RWPE2 (cell line): ENCODE results near the gene OR52M1.

Source experiments
- ATAC-seq: fragments of 200-7000 bp; cut with Tn5 transposase; 3 replicates; pipeline ENCODE4 v1.9.1; 2021; ENCODE audit warnings: low read depth
- DNase-seq: peaks from one replicate; pipeline ENCODE4 v3.0.0-alpha.2; 2020; ENCODE audit warnings: low spot score
- H3K27ac ChIP-seq: fragments of 450-650 bp; 2 replicates; pipeline ENCODE4 v1.5.1; 2017; ENCODE audit warnings: mild to moderate bottlenecking; ENCODE audit not compliant: poor library complexity, severe bottlenecking
- H3K27me3 ChIP-seq: fragments of 250-450 bp; sonication (Bioruptor Pico); 2 replicates; pipeline ENCODE4 v1.5.1; 2021; ENCODE audit warnings: mild to moderate bottlenecking, moderate library complexity; ENCODE audit not compliant: insufficient read depth, poor library complexity, severe bottlenecking
- H3K36me3 ChIP-seq: fragments of 250-450 bp; sonication (Bioruptor Pico); 2 replicates; pipeline ENCODE4 v1.5.1; 2020; ENCODE audit warnings: low read depth, mild to moderate bottlenecking, moderate library complexity
- H3K4me1 ChIP-seq: fragments of 250-450 bp; sonication (Bioruptor Pico); 2 replicates; pipeline ENCODE4 v1.5.1; 2021; ENCODE audit warnings: mild to moderate bottlenecking, moderate library complexity; ENCODE audit not compliant: insufficient read depth, poor library complexity, severe bottlenecking
- H3K4me3 ChIP-seq: fragments of 250-450 bp; sonication (Bioruptor Pico); 2 replicates; pipeline ENCODE4 v1.5.1; 2021; ENCODE audit warnings: mild to moderate bottlenecking, moderate library complexity; ENCODE audit not compliant: severe bottlenecking
- H3K9me3 ChIP-seq: fragments of 250-450 bp; sonication (Bioruptor Pico); 2 replicates; pipeline ENCODE4 v1.5.1; 2021; ENCODE audit warnings: mild to moderate bottlenecking, moderate library complexity; ENCODE audit not compliant: severe bottlenecking
- TF ChIP-seq, protein P1 (sequence below): fragments of 450-650 bp; IDR thresholded peaks from one replicate; pipeline ENCODE4 v1.5.1; 2017; ENCODE audit warnings: mild to moderate bottlenecking, moderate library complexity; ENCODE audit not compliant: poor library complexity, severe bottlenecking

OR52M1 gene

DNA sequence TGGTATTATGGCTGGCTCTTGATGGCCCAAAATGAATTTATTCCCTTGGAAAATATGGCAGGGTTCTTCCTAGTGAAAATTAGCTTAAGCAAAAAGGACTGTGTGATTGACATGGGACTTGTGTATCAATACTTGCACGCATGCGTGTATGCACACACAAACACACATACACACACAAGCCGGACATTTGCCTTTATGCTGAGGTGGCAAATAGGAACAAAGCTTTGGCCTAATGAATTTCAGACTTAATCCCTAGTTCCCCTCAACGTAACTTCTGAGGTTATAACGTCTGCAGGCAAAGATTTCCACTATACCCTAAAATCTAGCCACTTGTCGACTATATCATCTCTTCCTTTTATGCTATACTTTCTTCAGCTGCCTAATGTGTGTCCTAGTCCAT is 33.6 kb downstream of the OR52M1 start:
- Histone ChIP-seq H3K27ac (no peak overlapping the region), H3K9me3 (no peaks in the 10 kb centered on the region), H3K27me3 (peaks cover 4% of the 10 kb centered on the region), H3K36me3 (no peaks in the 10 kb centered on the region), H3K4me1 (no peaks in the 10 kb centered on the region), H3K4me3 (no peak overlapping the region)
- ATAC-seq (no peak), DNase-seq (no peak)
- TF ChIP-seq, protein P1, sequence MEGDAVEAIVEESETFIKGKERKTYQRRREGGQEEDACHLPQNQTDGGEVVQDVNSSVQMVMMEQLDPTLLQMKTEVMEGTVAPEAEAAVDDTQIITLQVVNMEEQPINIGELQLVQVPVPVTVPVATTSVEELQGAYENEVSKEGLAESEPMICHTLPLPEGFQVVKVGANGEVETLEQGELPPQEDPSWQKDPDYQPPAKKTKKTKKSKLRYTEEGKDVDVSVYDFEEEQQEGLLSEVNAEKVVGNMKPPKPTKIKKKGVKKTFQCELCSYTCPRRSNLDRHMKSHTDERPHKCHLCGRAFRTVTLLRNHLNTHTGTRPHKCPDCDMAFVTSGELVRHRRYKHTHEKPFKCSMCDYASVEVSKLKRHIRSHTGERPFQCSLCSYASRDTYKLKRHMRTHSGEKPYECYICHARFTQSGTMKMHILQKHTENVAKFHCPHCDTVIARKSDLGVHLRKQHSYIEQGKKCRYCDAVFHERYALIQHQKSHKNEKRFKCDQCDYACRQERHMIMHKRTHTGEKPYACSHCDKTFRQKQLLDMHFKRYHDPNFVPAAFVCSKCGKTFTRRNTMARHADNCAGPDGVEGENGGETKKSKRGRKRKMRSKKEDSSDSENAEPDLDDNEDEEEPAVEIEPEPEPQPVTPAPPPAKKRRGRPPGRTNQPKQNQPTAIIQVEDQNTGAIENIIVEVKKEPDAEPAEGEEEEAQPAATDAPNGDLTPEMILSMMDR = no peak

DNA sequence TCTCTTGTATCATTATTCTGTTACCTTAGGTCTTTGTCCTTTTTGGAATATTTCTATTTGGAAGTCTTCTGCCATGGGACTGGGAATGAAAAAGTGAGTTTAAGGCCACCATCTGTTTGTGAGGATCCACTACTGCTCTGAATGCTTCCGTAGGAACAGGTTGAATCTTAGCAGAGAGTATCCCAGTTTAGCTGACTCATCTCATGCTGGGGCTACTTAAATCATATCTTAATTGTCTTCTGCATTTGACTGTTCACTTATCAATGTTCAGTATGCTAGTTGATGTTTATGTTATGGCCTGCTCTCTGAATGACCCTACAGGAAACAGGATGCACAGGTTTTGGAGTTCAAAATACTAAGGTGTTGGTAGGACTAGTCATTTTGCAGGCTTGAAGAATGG is 35.1 kb downstream of the OR52M1 start:
- Histone ChIP-seq H3K4me3 (no peak overlapping the region), H3K36me3 (no peaks in the 10 kb centered on the region), H3K27me3 (peaks cover 5% of the 10 kb centered on the region), H3K9me3 (no peaks in the 10 kb centered on the region), H3K4me1 (no peaks in the 10 kb centered on the region), H3K27ac (no peak overlapping the region)
- TF ChIP-seq, protein P1 = no peak
- ATAC-seq (no peak), DNase-seq (no peak)

DNA sequence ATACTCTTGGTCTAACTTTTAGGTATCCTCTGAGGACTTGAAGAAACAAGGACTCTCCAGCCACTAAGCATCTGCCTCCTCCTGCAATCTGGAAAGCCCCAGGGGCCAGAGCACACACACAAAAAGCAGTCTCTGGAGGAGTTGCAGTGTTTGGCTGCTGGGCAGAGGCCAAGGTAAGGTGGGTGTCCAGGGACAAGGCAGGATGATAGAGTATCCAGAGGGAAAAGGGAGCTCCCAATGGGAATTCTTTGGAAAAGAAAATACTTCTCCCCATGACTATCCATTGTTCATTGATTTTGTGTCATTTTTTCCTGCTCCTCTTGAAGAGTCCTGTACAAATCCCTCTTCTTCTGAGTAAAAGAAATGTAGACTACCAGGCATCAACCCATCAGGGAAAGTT is 36.5 kb downstream of the OR52M1 start, which contains the start of gene OR52I2:
TSS of gene OR52I2 (plus strand) at position 301 of the 400 bp plus-strand sequence.
- DNase-seq (no peak), ATAC-seq (no peak)
- Histone ChIP-seq H3K4me3 (no peak within 1 kb of the TSS), H3K36me3 (no peaks in the 10 kb centered on the region), H3K4me1 (no peaks in the 10 kb centered on the region), H3K27me3 (peaks cover 5% of the 10 kb centered on the region), H3K27ac (no peak within 1 kb of the TSS), H3K9me3 (no peaks in the 10 kb centered on the region)
- TF ChIP-seq, protein P1 = no peak

DNA sequence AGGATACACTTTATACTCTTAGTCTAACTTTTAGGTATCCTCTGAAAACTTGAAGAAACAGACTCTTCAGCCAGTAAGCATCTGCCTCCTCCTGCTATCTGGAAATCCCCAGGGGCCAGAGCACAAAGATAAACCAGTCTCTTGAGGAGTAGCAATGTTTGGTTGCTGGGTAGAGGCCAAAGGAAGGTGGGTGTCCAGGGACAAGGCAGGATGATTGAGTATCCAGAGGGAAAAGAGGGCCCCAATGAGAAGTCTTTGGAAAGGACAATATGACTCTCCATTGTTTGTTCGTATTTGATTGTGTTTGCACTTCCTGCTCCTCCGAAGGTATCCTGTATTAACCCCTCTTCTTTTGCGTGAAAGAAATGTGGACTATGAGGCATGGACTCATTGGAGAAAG is 44.0 kb downstream of the OR52M1 start:
- TF ChIP-seq, protein P1 = no peak
- no peaks in the 10 kb centered on the region for H3K4me1 ChIP-seq
- no peak overlapping the region for H3K4me3 ChIP-seq
- no peaks in the 10 kb centered on the region for H3K36me3 ChIP-seq
- H3K9me3 ChIP-seq = no peaks in the 10 kb centered on the region
- H3K27me3 ChIP-seq = no peaks in the 10 kb centered on the region
- H3K27ac ChIP-seq = no peak overlapping the region
- ATAC-seq (no peak), DNase-seq (no peak)

DNA sequence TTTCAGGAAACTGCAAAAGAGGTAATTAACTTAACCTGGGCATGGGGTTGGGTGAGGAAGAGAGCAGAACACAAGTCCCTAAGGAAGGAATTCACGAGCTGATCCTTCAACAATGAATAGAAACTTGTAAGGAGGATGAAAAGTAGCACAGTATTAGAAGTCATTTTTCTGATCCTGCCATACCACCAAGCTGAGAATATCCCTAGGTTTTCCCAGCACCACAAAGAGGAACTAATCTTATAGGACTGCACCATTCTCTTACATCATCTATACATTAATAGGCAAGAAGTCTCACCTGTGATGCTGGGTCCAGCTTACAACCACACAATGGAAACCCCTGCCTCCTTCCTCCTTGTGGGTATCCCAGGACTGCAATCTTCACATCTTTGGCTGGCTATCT is 48.7 kb downstream of the OR52M1 start, which contains the start of gene OR52I1:
TSS of gene OR52I1 (plus strand) at position 301 of the 400 bp plus-strand sequence. CDS start at position 301, 0 bp downstream.
- H3K4me1 ChIP-seq = no peaks in the 10 kb centered on the region
- H3K4me3 ChIP-seq = no peak within 1 kb of the TSS
- H3K27me3 ChIP-seq = no peaks in the 10 kb centered on the region
- no peak for ATAC-seq
- H3K9me3 ChIP-seq = no peaks in the 10 kb centered on the region
- no peak for DNase-seq
- H3K27ac ChIP-seq = no peak within 1 kb of the TSS
- TF ChIP-seq, protein P1 = no peak
- no peaks in the 10 kb centered on the region for H3K36me3 ChIP-seq
